Measurements from ENCODE around the gene CSNK1E.
"Not testable (repeated sequence)": the region's sequence is repeated elsewhere in the genome, so short reads cannot be mapped to it uniquely, and the experiment has no call there.

- not testable (repeated sequence) for TF ChIP-seq YY1 (IDR thresholded peaks at IDR 0.05; ENCODE audit: insufficient read depth, insufficient read length); SUZ12 (IDR thresholded peaks at IDR 0.05; ENCODE audit: extremely low read depth, insufficient read depth, insufficient read length)
These were observed 48.6 kb upstream of the CSNK1E start for GRCh38 chr22:38365829-38366228.

Data from NT2/D1 (cell line).